B cell (primary cell): Measurements from ENCODE around the gene FLNA.

Experiments
- CTCF ChIP-seq: fragments of 200-600 bp; IDR thresholded peaks from one replicate; pipeline ENCODE4 v1.8.0; 2022; ENCODE audit warnings: antibody characterized with exemption, mild to moderate bottlenecking
- EZH2 ChIP-seq: IDR thresholded peaks from 2 replicates; pipeline ENCODE4 v1.6.1; 2012; ENCODE audit warnings: borderline replicate concordance, low read depth, mild to moderate bottlenecking, moderate library complexity, low read length; ENCODE audit not compliant: insufficient read depth, poor library complexity, severe bottlenecking

DNA sequence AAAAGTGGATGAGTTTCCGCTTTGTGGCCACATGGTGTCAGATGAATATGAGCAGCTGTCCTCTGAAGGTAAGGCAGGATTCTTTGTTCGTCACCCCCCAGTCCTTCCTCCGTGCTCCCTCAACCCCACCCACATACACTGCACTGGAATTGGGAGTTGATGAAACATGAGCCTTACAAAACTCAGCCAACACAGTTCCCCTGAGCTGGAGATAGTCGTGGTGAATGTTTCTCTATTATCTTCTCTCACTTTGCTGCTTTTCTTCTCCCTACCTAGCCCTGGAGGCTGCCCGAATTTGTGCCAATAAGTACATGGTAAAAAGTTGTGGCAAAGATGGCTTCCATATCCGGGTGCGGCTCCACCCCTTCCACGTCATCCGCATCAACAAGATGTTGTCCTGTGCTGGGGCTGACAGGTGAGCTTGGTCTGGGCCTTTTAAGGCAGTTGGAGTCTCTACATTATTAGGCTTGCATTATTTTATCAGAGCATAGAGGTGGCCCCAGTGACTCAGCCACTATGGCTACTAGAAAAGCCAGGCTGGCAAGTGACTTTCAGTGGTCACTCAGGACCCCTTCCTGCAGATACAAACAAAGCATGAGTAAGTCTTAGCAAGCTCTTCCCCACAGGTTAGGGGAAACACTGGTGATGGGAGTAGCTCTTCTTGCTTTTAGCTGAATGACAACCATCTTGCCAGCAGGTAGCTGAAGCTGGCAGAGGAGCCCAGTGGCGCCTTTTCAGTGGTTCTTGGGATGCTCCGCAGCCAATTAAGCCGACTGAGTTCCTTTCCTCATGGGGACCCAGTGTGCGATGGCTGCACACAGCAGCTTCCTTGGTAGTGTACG is 25.3 kb upstream of the FLNA start:
- TF ChIP-seq EZH2 (no peak), CTCF (no peak)
